Measurements from ENCODE around the gene CD160.

DNA sequence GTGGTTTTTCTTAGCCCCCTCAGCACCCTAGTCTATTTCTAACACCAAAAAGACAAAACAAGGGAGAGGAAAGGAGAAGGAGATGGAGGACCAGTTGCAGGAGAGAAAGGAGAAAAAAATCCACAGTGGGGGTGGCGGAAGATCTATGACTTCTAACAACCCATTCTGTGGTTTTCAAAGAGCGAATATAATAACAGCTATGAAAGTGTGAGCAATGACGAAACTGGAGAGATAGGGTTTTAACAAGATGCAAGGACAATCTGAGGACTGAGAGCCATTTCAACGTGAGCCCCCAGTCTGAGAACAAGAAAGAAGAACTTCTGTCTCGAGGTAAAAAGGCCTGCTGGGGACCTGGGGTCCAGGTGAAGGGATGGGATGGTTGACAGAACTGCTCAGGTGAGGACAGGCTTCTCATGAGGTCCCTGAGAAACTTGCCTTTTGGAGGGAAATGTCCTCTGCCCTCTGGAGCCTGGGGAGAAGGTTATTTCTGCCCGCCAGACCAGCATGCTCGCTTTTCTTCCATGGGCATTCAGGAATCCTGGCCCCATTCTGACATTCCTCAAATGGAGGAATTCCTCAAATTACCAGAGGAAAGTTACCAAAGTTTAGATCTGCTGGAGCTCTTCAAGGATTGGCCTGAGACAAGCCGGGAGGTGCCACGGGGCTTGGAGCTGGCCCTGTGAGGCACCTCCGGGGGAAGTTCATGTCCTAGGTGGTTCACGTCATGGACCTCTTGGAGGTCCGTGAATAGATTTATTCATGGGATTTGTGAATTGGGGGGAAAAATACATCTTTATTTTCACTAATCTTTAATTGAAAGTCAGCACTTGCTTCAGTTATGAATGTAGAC is at the start of gene CD160:
- TF ChIP-seq CTCF (conservative IDR thresholded peaks at IDR 0.05; ENCODE audit: low read depth in 2 of 2) = no peak
- no peak for TF ChIP-seq EZH2 (IDR thresholded peaks at IDR 0.05; ENCODE audit: low read depth, unreplicated experiment)
- TF ChIP-seq POLR2AphosphoS5 (IDR thresholded peaks at IDR 0.05; ENCODE audit: low read depth) = no peak
- TF ChIP-seq, protein P1, sequence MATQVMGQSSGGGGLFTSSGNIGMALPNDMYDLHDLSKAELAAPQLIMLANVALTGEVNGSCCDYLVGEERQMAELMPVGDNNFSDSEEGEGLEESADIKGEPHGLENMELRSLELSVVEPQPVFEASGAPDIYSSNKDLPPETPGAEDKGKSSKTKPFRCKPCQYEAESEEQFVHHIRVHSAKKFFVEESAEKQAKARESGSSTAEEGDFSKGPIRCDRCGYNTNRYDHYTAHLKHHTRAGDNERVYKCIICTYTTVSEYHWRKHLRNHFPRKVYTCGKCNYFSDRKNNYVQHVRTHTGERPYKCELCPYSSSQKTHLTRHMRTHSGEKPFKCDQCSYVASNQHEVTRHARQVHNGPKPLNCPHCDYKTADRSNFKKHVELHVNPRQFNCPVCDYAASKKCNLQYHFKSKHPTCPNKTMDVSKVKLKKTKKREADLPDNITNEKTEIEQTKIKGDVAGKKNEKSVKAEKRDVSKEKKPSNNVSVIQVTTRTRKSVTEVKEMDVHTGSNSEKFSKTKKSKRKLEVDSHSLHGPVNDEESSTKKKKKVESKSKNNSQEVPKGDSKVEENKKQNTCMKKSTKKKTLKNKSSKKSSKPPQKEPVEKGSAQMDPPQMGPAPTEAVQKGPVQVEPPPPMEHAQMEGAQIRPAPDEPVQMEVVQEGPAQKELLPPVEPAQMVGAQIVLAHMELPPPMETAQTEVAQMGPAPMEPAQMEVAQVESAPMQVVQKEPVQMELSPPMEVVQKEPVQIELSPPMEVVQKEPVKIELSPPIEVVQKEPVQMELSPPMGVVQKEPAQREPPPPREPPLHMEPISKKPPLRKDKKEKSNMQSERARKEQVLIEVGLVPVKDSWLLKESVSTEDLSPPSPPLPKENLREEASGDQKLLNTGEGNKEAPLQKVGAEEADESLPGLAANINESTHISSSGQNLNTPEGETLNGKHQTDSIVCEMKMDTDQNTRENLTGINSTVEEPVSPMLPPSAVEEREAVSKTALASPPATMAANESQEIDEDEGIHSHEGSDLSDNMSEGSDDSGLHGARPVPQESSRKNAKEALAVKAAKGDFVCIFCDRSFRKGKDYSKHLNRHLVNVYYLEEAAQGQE (IDR thresholded peaks at IDR 0.05; ENCODE audit: unreplicated experiment) = no peak
- TF ChIP-seq EZH2phosphoT487 (IDR thresholded peaks at IDR 0.05; ENCODE audit: unreplicated experiment) = no peak
- no peak for TF ChIP-seq STAT1 (IDR thresholded peaks at IDR 0.05; ENCODE audit: unreplicated experiment)
- no peak for TF ChIP-seq ZNF331 (CRISPR knock-in tag; IDR thresholded peaks at IDR 0.05; ENCODE audit: low read depth)
- no peak for TF ChIP-seq CREB1 (CRISPR knock-in tag; IDR thresholded peaks at IDR 0.05; ENCODE audit: low read depth)
- no peak for TF ChIP-seq ETS1 (IDR thresholded peaks at IDR 0.05)
